GM21360 (cell line): Measurements from ENCODE around the gene HELZ2.
"Not testable (repeated sequence)": the region's sequence is repeated elsewhere in the genome, so short reads cannot be mapped to it uniquely, and the experiment has no call there.

Experiments
- ATAC-seq: cut with Tn5 transposase; IDR thresholded peaks from one replicate; pipeline ENCODE4 v1.9.1; 2021; ENCODE audit warnings: mild to moderate bottlenecking, moderate library complexity; ENCODE audit not compliant: unreplicated experiment

The HELZ2 gene

GRCh38 chr20:63580796-63581461 is 6.9 kb upstream of the HELZ2 start:
- no peak for ATAC-seq

GRCh38 chr20:63579017-63579694 is 5.1 kb upstream of the HELZ2 start:
- ATAC-seq, result no peak

- ATAC-seq, result no peak
Observed at GRCh38 chr20:63578224-63579016, 4.4 kb upstream of the HELZ2 start.

- ATAC-seq, result no peak
Observed at GRCh38 chr20:63577317-63577894, 3.4 kb upstream of the HELZ2 start.

GRCh38 chr20:63576311-63576710 is 2.3 kb upstream of the HELZ2 start:
- ATAC-seq, result no peak

- ATAC-seq, result no peak
Observed at GRCh38 chr20:63574829-63575743, 1.0 kb upstream of the HELZ2 start.

- no peak for ATAC-seq
Observed at GRCh38 chr20:63573647-63574131, 350 bp downstream of the HELZ2 start.

- no peak for ATAC-seq
Observed at GRCh38 chr20:63572788-63573646, 1.0 kb downstream of the HELZ2 start.

- no peak for ATAC-seq
Observed at GRCh38 chr20:63572071-63572787, 1.8 kb downstream of the HELZ2 start.

- ATAC-seq, result not testable (repeated sequence)
Observed at GRCh38 chr20:63571087-63571478, 3.0 kb downstream of the HELZ2 start.

GRCh38 chr20:63570281-63571086 is 3.6 kb downstream of the HELZ2 start:
- ATAC-seq, result no peak

GRCh38 chr20:63568986-63569949 is 4.8 kb downstream of the HELZ2 start:
- ATAC-seq, result no peak

- peak; percentile 5 for ATAC-seq
Observed at GRCh38 chr20:63568170-63568981, 5.7 kb downstream of the HELZ2 start.

GRCh38 chr20:63567386-63568169 is 6.5 kb downstream of the HELZ2 start:
- peak; percentile 63 for ATAC-seq

GRCh38 chr20:63567136-63567385 is 7.0 kb downstream of the HELZ2 start:
- no peak for ATAC-seq
